Testis (tissue), 2 donors: ENCODE data around the gene HNRNPL.

ENCODE experiments used
- POLR2A ChIP-seq: fragments of 450-650 bp; IDR thresholded peaks from one replicate; pipeline ENCODE4 v1.6.1; 2017; ENCODE audit warnings: antibody characterized with exemption, mild to moderate bottlenecking, moderate library complexity
- TF ChIP-seq, protein P1 (sequence below), 3 experiments: fragments of 450-650 bp in 2 of 3; fragments of 200-600 bp in 1 of 3; sonication (generic) in 1 of 3; IDR thresholded peaks; one replicate each; pipeline ENCODE4 v1.5.1; 2016 to 2019; ENCODE audit warnings: antibody characterized with exemption in 3 of 3, mild to moderate bottlenecking in 2 of 3, moderate library complexity in 1 of 3

DNA sequence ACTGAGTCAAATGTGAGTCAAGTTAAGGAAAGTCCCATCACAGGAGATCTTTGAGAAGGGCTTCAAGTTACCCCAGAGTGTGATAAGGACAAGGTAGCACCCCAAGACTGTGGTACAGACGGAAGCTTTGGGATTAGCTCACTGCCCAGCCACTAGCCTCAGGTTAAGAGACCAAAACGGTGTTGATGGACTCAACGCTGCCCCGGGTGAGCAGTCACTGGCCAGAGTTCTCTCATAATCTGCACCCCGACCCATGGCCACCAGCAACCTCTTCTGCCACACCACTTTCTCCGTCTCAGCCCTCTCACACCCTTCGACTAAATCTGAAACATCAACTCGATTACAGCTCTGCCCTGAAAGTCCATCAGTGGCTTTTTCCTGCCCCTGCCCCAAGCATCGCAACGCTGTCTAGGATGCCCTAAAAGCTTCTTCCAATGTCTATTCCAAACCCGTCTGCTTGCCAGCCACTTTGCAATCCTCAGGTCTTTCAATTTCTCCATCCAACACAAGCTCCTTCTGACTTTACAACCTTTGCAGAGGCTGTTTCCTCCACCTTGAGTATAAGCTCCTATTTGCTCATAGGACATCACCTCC is 5.6 kb downstream of the HNRNPL start:
- TF ChIP-seq, protein P1, sequence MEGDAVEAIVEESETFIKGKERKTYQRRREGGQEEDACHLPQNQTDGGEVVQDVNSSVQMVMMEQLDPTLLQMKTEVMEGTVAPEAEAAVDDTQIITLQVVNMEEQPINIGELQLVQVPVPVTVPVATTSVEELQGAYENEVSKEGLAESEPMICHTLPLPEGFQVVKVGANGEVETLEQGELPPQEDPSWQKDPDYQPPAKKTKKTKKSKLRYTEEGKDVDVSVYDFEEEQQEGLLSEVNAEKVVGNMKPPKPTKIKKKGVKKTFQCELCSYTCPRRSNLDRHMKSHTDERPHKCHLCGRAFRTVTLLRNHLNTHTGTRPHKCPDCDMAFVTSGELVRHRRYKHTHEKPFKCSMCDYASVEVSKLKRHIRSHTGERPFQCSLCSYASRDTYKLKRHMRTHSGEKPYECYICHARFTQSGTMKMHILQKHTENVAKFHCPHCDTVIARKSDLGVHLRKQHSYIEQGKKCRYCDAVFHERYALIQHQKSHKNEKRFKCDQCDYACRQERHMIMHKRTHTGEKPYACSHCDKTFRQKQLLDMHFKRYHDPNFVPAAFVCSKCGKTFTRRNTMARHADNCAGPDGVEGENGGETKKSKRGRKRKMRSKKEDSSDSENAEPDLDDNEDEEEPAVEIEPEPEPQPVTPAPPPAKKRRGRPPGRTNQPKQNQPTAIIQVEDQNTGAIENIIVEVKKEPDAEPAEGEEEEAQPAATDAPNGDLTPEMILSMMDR (IDR thresholded peaks at IDR 0.05), result no peak
- no peak for TF ChIP-seq POLR2A
